ENCODE results near the gene ZNF207.
"Not testable (repeated sequence)": the region's sequence is repeated elsewhere in the genome, so short reads cannot be mapped to it uniquely, and the experiment has no call there.

ZNF207 gene

GRCh38 chr17:32311028-32311536, 38.9 kb upstream of the ZNF207 start:
- peak; percentile 10 for DNase-seq (ENCODE audit: low read depth)
- TF ChIP-seq, protein P1, sequence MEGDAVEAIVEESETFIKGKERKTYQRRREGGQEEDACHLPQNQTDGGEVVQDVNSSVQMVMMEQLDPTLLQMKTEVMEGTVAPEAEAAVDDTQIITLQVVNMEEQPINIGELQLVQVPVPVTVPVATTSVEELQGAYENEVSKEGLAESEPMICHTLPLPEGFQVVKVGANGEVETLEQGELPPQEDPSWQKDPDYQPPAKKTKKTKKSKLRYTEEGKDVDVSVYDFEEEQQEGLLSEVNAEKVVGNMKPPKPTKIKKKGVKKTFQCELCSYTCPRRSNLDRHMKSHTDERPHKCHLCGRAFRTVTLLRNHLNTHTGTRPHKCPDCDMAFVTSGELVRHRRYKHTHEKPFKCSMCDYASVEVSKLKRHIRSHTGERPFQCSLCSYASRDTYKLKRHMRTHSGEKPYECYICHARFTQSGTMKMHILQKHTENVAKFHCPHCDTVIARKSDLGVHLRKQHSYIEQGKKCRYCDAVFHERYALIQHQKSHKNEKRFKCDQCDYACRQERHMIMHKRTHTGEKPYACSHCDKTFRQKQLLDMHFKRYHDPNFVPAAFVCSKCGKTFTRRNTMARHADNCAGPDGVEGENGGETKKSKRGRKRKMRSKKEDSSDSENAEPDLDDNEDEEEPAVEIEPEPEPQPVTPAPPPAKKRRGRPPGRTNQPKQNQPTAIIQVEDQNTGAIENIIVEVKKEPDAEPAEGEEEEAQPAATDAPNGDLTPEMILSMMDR (conservative IDR thresholded peaks at IDR 0.05; ENCODE audit: low read depth, low read length) = no peak
- H3K4me3 ChIP-seq (ENCODE audit: low read depth, low read length) = no peak overlapping the region

- no peak overlapping the region for H3K4me3 ChIP-seq (ENCODE audit: low read depth, low read length)
- DNase-seq (ENCODE audit: low read depth) = no peak
Measured at GRCh38 chr17:32314636-32315035, 35.3 kb upstream of the ZNF207 start.

GRCh38 chr17:32315171-32315570, 34.8 kb upstream of the ZNF207 start:
- no peak for DNase-seq (ENCODE audit: low read depth)
- TF ChIP-seq, protein P1 (conservative IDR thresholded peaks at IDR 0.05; ENCODE audit: low read depth, low read length) = no peak
- H3K4me3 ChIP-seq (ENCODE audit: low read depth, low read length) = no peak overlapping the region

More at GRCh38 chr17:32314636-32315035, 35.3 kb upstream of the ZNF207 start:
- TF ChIP-seq, protein P1 (conservative IDR thresholded peaks at IDR 0.05; ENCODE audit: low read depth, low read length) = no peak

DNA sequence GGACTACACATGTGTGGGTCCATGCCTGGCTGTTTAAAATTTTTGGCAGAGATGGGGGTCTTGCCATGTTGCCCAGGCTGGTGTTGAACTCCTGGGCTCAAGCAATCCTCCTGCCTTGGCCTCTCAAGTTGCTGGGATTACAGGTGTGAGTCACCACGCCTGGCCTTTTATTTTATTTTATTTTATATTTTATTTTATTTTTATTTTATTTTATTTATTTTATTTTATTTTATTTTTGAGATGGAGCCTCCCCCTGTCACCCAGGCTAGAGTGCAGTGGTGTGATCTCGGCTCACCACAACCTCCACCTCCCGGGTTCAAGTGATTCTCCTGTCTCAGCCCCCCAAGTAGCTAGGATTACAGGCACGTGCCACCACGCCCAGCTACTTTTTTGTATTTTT, 33.3 kb upstream of the ZNF207 start:
- not testable (repeated sequence) for DNase-seq (ENCODE audit: low read depth); H3K4me3 ChIP-seq (ENCODE audit: low read depth, low read length)

DNA sequence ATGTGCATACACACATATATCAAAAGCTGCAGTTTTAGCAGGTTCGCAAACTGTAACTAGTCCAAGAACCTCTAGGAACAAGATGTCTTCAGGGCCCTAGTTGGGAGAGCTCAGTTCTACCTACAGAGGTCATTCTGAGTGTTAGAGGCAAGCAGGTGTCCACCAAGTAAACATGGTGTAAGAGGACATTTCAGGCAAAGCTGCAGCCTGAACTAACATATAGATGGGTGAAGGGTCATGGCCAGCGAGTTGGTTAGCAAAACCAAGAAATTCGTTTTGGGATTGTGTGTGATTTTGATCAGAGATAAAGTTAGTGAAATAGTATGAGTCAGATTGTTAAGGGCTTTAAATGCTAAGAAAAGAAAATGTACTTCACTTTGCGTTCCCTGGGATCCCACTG, 32.6 kb upstream of the ZNF207 start:
- H3K4me3 ChIP-seq (ENCODE audit: low read depth, low read length) = no peak overlapping the region
- no peak for DNase-seq (ENCODE audit: low read depth)
- TF ChIP-seq, protein P1 (conservative IDR thresholded peaks at IDR 0.05; ENCODE audit: low read depth, low read length) = no peak

- no peak overlapping the region for H3K4me3 ChIP-seq (ENCODE audit: low read depth, low read length)
- DNase-seq (ENCODE audit: low read depth) = no peak
- TF ChIP-seq, protein P1 (conservative IDR thresholded peaks at IDR 0.05; ENCODE audit: low read depth, low read length) = no peak
Measured at GRCh38 chr17:32318071-32318470, 31.9 kb upstream of the ZNF207 start.

DNA sequence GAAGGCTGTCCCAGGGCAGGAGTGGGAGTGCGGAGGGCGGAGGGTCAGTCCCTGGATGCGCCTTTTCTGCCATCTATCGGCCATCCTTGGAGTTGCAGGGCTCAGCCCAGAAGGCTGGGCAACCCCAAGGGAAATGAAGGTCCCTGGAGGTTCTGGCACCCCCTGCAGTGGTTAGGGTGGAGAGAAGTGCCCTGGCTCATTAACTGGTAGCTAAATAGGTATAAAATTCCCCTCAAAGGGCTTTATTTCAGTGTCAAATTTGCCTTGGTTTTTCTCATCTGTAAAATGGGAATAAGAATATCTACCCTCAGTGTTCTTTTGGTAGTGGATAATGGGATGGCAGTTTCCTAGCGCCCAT, 30.4 kb upstream of the ZNF207 start:
- peak; percentile 63 for DNase-seq (ENCODE audit: low read depth)
- TF ChIP-seq, protein P1 (conservative IDR thresholded peaks at IDR 0.05; ENCODE audit: low read depth, low read length) = peak; percentile 98
- H3K4me3 ChIP-seq (ENCODE audit: low read depth, low read length) = no peak overlapping the region

DNA sequence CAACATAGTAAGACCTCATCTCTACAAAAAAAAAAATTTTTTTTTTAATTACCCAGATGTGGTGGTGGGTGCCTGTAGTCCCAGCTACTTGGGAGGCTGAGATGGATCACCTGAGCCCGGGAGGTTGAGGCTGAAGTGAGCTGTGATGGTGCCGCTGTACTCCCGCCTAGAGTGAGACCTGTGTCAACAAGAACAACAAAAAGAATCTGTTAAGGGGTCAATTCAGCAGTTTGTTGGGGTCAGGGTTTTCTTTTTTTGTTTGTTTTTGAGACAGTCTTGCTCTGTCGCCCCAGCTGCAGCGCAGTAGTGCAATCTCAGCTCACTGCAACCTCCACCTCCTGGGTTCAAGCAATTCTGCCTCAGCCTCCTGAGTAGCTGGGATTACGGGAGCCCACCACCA, 29.9 kb upstream of the ZNF207 start:
- not testable (repeated sequence) for H3K4me3 ChIP-seq (ENCODE audit: low read depth, low read length); DNase-seq (ENCODE audit: low read depth)
